SU-DHL-6 (cell line): ENCODE results near the gene TBC1D9B.

Experiments used
- H2AFZ ChIP-seq: fragments of 200-600 bp; sonication (generic); 2 replicates; pipeline ENCODE4 v1.6.1; 2014; ENCODE audit warnings: low read depth, mild to moderate bottlenecking, moderate library complexity, mixed read lengths, antibody characterized with exemption, low read length; ENCODE audit not compliant: severe bottlenecking
- H3F3A ChIP-seq: fragments of 200-600 bp; shearing (Covaris generic); 2 replicates; pipeline ENCODE4 v1.6.0; 2016; ENCODE audit warnings: antibody characterized with exemption, mild to moderate bottlenecking; ENCODE audit not compliant: insufficient read depth
- H3K27ac ChIP-seq: fragments of 200-600 bp; sonication (generic); 2 replicates; pipeline ENCODE4 v1.5.1; 2016; ENCODE audit warnings: low read depth, mild to moderate bottlenecking, low read length, moderate library complexity, mixed read lengths
- H3K27me3 ChIP-seq: fragments of 200-600 bp; sonication (generic), shearing (Covaris generic); 2 replicates; pipeline ENCODE4 v1.6.0; 2014; ENCODE audit warnings: mild to moderate bottlenecking, low read length
- H3K36me3 ChIP-seq: fragments of 200-600 bp; sonication (generic); 2 replicates; pipeline ENCODE4 v1.6.1; 2014; ENCODE audit warnings: mild to moderate bottlenecking, low read length, mixed read lengths
- H3K4me2 ChIP-seq: fragments of 300-600, 200-600 bp; shearing (Covaris generic), sonication (generic); 2 replicates; pipeline ENCODE4 v1.6.0; 2014; ENCODE audit warnings: low read length, low read depth, mild to moderate bottlenecking; ENCODE audit not compliant: poor library complexity, severe bottlenecking
- H3K4me3 ChIP-seq: fragments of 200-600 bp; sonication (generic); 2 replicates; pipeline ENCODE4 v1.5.1; 2014; ENCODE audit warnings: antibody characterized with exemption, low read length, mild to moderate bottlenecking, mixed read lengths; ENCODE audit not compliant: insufficient read depth, poor library complexity, severe bottlenecking
- H3K79me2 ChIP-seq: fragments of 200-600 bp; sonication (generic); 2 replicates; pipeline ENCODE4 v1.6.1; 2014; ENCODE audit warnings: mild to moderate bottlenecking, low read length, moderate library complexity; ENCODE audit not compliant: insufficient read depth
- H3K9ac ChIP-seq: fragments of 200-600 bp; sonication (generic); 2 replicates; pipeline ENCODE4 v1.7.0; 2014; ENCODE audit warnings: mild to moderate bottlenecking, low read length
- H3K9me2 ChIP-seq: fragments of 200-600 bp; sonication (generic); replicated peaks from 2 replicates; pipeline ENCODE4 v1.6.1; 2014; ENCODE audit warnings: low read length; ENCODE audit not compliant: insufficient read depth
- H3K9me3 ChIP-seq: fragments of 200-600 bp; sonication (generic); 2 replicates; pipeline ENCODE4 v1.6.1; 2014; ENCODE audit warnings: low read length, mixed read lengths; ENCODE audit not compliant: insufficient read depth
- H4K20me1 ChIP-seq: fragments of 200-600 bp; sonication (generic); 2 replicates; pipeline ENCODE4 v1.6.1; 2014; ENCODE audit warnings: low read depth, mild to moderate bottlenecking, antibody characterized with exemption, low read length, moderate library complexity, mixed read lengths
- CTCF ChIP-seq: fragments of 200-600 bp; sonication (generic); IDR thresholded peaks from one replicate; pipeline ENCODE4 v1.5.1; 2017; ENCODE audit warnings: antibody characterized with exemption, mild to moderate bottlenecking, low read length, moderate library complexity; ENCODE audit not compliant: insufficient read depth, poor library complexity, severe bottlenecking
- EZH2phosphoT487 ChIP-seq: fragments of 200-600 bp; sonication (generic), shearing (Covaris generic); conservative IDR thresholded peaks from 2 replicates; pipeline ENCODE4 v1.6.1; 2018; ENCODE audit warnings: mild to moderate bottlenecking, antibody characterized with exemption, low read length, moderate library complexity, mixed read lengths

TBC1D9B gene

GRCh38 chr5:179824745-179825112 is 83.0 kb downstream of the TBC1D9B start:
- Histone ChIP-seq H3K9me3 (no peaks in the 10 kb centered on the region), H3F3A (peaks cover 5% of the 10 kb centered on the region; the same call in 1 of the 2 replicates), H4K20me1 (peaks cover 6% of the 10 kb centered on the region), H3K9me2 (no peaks in the 10 kb centered on the region), H3K79me2 (peaks cover 12% of the 10 kb centered on the region), H3K36me3 (no peaks in the 10 kb centered on the region; the same call in 1 of the 2 replicates), H2AFZ (no peak overlapping the region), H3K4me3 (no peak overlapping the region), H3K9ac (no peak overlapping the region), H3K27me3 (no peaks in the 10 kb centered on the region), H3K4me2 (no peak overlapping the region), H3K27ac (no peak overlapping the region)
- TF ChIP-seq EZH2phosphoT487, result no peak
- no peak for TF ChIP-seq CTCF

GRCh38 chr5:179823937-179824744 is 83.6 kb downstream of the TBC1D9B start:
- H3K9me3 ChIP-seq, result no peaks in the 10 kb centered on the region

GRCh38 chr5:179822444-179822990 is 85.2 kb downstream of the TBC1D9B start:
- H3K4me2 ChIP-seq, result peak overlapping the region; percentile 76
- H3F3A ChIP-seq, result peaks cover 10% of the 10 kb centered on the region; the same call in 1 of the 2 replicates
- TF ChIP-seq EZH2phosphoT487 (no peak), CTCF (no peak)
- H3K79me2 ChIP-seq, result peaks cover 12% of the 10 kb centered on the region
- no peaks in the 10 kb centered on the region for H3K9me2 ChIP-seq
- H3K27me3 ChIP-seq, result no peaks in the 10 kb centered on the region
- no peak overlapping the region for H2AFZ ChIP-seq
- H4K20me1 ChIP-seq, result peaks cover 6% of the 10 kb centered on the region
- no peaks in the 10 kb centered on the region for H3K36me3 ChIP-seq
- H3K9me3 ChIP-seq, result no peaks in the 10 kb centered on the region
- no peak overlapping the region for H3K4me3 ChIP-seq
- no peak overlapping the region for H3K9ac ChIP-seq
- no peak overlapping the region for H3K27ac ChIP-seq

More at GRCh38 chr5:179823937-179824744, 83.6 kb downstream of the TBC1D9B start:
- H3K36me3 ChIP-seq, result no peaks in the 10 kb centered on the region
- no peak overlapping the region for H3K4me3 ChIP-seq
- peaks cover 5% of the 10 kb centered on the region; the same call in 1 of the 2 replicates for H3F3A ChIP-seq
- no peak overlapping the region for H3K9ac ChIP-seq
- H3K27ac ChIP-seq, result no peak overlapping the region
- H3K9me2 ChIP-seq, result no peaks in the 10 kb centered on the region
- H3K79me2 ChIP-seq, result peaks cover 12% of the 10 kb centered on the region
- no peak overlapping the region for H2AFZ ChIP-seq
- no peak overlapping the region for H3K4me2 ChIP-seq
- H4K20me1 ChIP-seq, result peaks cover 6% of the 10 kb centered on the region
- no peaks in the 10 kb centered on the region for H3K27me3 ChIP-seq
- no peak for TF ChIP-seq EZH2phosphoT487
- TF ChIP-seq CTCF, result no peak
